Retinal pigment epithelial cell (primary cell): ENCODE measurements around the gene OPCML.

Experiments used
- DNase-seq: peaks from one replicate; pipeline ENCODE4 v3.0.0-alpha.2; 2010; ENCODE audit warnings: low read depth
- H3K4me3 ChIP-seq: 2 replicates; pipeline ENCODE4 v1.5.1; 2011; ENCODE audit warnings: mild to moderate bottlenecking, low read length, control low read depth, moderate library complexity
- TF ChIP-seq, protein P1 (sequence below): conservative IDR thresholded peaks from 2 replicates; pipeline ENCODE4 v1.5.1; 2011; ENCODE audit warnings: low read depth, low read length, control low read depth, inconsistent platforms

Gene OPCML

DNA sequence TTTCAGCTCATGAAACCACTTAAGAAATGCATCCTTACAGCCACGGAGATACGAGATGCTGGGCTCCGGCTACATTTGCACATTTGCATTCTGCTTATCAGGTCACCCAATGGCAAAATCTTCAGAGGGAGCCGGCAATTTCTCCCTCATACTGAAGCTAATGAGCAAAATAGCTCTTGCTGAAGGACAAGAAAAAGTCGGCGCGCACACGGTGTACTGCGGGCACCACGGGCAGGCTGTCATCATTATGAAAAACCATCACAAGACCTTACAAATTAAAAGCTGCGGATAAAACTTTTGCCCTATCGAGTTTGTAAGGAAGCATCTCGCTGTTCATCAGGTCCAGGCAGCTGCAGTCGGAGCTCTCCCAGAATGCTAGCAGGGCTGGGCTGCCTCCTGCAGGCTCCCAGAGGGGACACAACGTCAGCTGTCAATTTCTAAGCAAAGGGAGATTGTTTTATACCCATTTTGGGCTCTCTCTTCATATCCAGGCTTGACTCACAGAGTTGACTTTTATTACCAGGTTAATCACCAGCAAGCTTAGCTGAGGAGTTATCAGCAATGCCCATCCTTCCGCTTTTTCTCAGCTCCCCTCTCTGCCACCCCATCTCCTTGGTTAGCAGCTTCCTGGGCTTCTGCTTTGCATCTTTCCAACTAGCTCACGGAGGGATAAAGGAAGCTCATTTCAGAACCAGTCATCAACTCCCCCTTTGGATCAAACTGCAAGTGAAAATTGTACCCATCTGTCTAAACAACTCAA, 375.1 kb downstream of the OPCML start:
- no peak overlapping the region for H3K4me3 ChIP-seq
- no peak for DNase-seq
- TF ChIP-seq, protein P1, sequence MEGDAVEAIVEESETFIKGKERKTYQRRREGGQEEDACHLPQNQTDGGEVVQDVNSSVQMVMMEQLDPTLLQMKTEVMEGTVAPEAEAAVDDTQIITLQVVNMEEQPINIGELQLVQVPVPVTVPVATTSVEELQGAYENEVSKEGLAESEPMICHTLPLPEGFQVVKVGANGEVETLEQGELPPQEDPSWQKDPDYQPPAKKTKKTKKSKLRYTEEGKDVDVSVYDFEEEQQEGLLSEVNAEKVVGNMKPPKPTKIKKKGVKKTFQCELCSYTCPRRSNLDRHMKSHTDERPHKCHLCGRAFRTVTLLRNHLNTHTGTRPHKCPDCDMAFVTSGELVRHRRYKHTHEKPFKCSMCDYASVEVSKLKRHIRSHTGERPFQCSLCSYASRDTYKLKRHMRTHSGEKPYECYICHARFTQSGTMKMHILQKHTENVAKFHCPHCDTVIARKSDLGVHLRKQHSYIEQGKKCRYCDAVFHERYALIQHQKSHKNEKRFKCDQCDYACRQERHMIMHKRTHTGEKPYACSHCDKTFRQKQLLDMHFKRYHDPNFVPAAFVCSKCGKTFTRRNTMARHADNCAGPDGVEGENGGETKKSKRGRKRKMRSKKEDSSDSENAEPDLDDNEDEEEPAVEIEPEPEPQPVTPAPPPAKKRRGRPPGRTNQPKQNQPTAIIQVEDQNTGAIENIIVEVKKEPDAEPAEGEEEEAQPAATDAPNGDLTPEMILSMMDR: no peak

DNA sequence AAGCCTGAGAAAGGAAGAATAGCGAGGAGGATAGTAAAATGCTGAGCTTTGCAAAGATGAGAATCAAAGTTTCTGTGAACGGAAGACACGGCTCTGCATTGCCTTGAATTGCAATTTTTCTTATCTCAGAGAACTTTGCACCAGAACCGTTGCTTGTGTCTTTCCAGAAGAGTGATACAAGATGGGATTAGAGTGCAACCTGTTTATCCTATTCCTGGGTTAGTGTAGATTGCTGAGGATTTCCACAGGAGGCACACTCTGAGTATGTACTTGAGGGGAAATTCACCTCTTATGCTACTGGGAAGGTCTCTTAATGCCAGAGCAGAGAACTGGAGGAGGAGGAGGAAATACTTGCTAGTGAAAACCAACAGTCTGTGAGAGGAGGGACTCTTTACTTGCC, 377.5 kb downstream of the OPCML start:
- H3K4me3 ChIP-seq: no peak overlapping the region
- TF ChIP-seq, protein P1: no peak
- no peak for DNase-seq

DNA sequence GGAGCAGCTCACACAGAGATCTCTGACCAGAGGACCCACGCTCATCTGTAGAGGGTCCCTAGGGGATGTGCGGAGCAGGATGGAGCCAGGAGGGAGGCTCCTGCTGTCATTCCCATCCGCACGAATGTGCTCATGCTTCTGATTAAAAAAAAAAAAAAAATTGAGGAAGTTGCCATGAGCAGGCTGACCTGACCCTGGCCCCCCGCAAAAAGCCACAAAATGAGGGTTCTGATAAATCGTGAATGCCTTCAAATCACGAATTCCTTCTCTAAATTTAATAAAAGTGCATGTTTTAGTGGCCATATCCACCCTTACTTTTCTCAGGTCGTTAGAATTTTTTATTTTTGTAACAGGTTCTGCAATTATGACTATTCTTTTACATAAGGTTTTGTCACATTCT, 378.2 kb downstream of the OPCML start:
- no peak for DNase-seq
- H3K4me3 ChIP-seq: no peak overlapping the region
- TF ChIP-seq, protein P1: no peak

DNA sequence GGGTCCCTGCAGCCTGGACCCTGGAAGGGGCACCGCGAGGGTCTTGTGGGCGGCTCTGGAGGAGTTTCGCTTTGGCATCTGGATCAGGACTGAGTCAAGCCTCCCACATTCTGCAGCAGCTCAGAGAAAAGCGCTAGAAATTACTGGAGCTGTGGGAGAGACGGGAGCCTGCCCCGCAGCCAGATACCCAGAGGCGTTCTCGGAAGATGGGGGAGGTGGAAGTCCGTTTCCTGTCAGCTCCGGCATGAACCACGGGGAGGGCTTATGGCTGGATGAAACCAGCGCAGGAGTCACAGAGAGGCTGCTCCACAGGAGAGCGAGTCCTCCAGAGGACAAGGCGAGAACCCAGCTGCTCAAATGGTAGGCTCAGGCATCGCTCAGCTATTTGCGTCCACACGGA, 379.3 kb downstream of the OPCML start:
- no peak overlapping the region for H3K4me3 ChIP-seq
- DNase-seq: no peak
- TF ChIP-seq, protein P1: no peak

DNA sequence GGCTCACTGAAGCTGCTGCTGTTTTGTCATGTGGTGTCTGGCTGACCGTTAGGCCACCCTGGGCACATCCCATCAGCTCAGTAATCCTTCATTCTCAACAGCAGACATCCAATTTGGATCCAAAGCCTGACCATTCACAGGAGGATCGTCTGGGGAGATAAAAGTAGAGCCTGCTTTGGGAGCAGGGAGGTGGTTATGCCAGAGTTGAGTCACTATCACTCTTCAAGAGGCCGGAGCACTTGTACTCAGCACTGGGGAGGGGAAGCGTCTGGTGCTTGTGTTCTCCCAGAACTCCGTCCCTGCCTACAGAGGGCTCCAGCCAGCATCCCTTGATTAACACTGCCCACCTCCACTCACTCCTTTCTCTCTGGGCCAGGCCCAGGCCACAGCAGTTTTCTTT, 382.6 kb downstream of the OPCML start:
- DNase-seq: no peak
- no peak overlapping the region for H3K4me3 ChIP-seq
- TF ChIP-seq, protein P1: no peak

DNA sequence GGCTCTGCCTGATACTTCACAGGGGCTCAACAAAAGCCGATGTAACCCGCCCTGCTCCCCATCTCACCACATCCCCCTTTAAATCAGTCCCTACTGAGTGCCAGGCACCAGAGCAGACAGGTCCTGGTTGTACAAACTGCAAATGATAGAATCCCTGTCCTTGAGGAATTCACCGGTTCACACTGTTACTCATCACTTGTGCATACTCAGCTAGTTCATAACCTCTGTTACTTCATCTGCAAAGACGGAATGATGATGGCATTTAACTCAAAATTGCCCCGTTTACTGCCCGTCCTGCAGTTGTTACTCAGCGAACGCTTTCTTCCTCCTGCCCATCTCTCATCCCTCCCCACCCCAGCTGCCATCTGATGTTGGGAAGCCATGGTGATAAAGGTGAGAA, 384.7 kb downstream of the OPCML start:
- DNase-seq: no peak
- H3K4me3 ChIP-seq: no peak overlapping the region
- TF ChIP-seq, protein P1: no peak

DNA sequence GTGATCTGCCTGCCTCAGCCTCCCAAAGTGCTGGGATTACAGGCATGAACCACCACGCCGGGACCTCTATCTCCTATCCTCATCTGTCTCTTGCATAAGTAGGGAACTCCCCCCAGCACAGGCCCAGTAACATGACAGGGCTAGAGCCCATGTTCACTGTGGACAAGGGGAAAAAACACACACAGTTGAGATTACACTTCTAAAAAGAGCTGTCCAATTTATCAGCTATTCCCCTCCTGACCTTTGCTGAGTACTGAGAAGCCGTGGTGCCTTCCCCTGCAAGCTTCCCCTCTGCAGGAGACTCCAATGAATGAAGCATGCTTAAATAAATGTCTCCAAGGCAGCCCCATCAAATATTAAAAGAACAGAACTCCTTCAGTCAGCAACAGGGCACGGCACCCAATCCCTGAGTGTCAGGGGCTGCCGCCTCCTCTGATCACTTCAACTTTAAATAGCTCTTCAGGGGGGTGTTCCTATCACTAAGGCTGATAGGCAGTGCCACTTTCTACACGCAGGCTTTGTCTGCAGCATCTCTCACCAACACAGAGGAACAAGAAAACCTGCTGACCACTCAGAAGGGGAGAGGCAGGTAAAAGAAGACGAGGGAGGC, 385.5 kb downstream of the OPCML start:
- no peak for DNase-seq
- no peak overlapping the region for H3K4me3 ChIP-seq
- TF ChIP-seq, protein P1: no peak
